CD4-positive, alpha-beta T cell treated with Interleukin-4 for 4 hours (primary cell): Measurements from ENCODE around the gene HDAC4.

ENCODE experiments used
- DNase-seq: peaks from one replicate; pipeline ENCODE4 v3.0.0-alpha.2; 2020

HDAC4 gene

GRCh38 chr2:239161711-239162140 is 239.1 kb downstream of the HDAC4 start:
- no peak for DNase-seq

- no peak for DNase-seq
Measured at GRCh38 chr2:239160226-239161143, 240.3 kb downstream of the HDAC4 start.

- DNase-seq: no peak
Measured at GRCh38 chr2:239159476-239159911, 241.3 kb downstream of the HDAC4 start.

- DNase-seq: no peak
Measured at GRCh38 chr2:239158641-239159475, 242.0 kb downstream of the HDAC4 start.

- no peak for DNase-seq
Measured at GRCh38 chr2:239157771-239158170, 243.0 kb downstream of the HDAC4 start.

- DNase-seq: no peak
Measured at GRCh38 chr2:239157269-239157668, 243.6 kb downstream of the HDAC4 start.

- DNase-seq: no peak
Measured at GRCh38 chr2:239156516-239157265, 244.1 kb downstream of the HDAC4 start.

- DNase-seq: no peak
Measured at GRCh38 chr2:239155806-239156480, 244.9 kb downstream of the HDAC4 start.

- DNase-seq: no peak
Measured at GRCh38 chr2:239154971-239155805, 245.6 kb downstream of the HDAC4 start.

- no peak for DNase-seq
Measured at GRCh38 chr2:239153806-239154591, 246.8 kb downstream of the HDAC4 start.

- DNase-seq: no peak
Measured at GRCh38 chr2:239152916-239153305, 247.9 kb downstream of the HDAC4 start.

GRCh38 chr2:239152239-239152915 is 248.4 kb downstream of the HDAC4 start:
- DNase-seq: no peak

- DNase-seq: no peak
Measured at GRCh38 chr2:239151201-239152131, 249.4 kb downstream of the HDAC4 start.

GRCh38 chr2:239150125-239151011 is 250.5 kb downstream of the HDAC4 start:
- peak; percentile 58 for DNase-seq

GRCh38 chr2:239149501-239149900 is 251.3 kb downstream of the HDAC4 start:
- DNase-seq: no peak

GRCh38 chr2:239148495-239149200 is 252.2 kb downstream of the HDAC4 start:
- DNase-seq: no peak

- no peak for DNase-seq
Measured at GRCh38 chr2:239147376-239147775, 253.4 kb downstream of the HDAC4 start.
